Skeletal muscle tissue (tissue), 4 donors: Measurements from ENCODE around the gene CMIP. TPM values are rescaled to one million over a fixed set of nuclear protein-coding genes. Genes with fewer than 3 reads are reported as not detected.

ENCODE experiments used
- H3K27ac ChIP-seq: one replicate; pipeline ENCODE4 v1.7.0; 2013; ENCODE audit warnings: mild to moderate bottlenecking, low read depth, low read length, inconsistent platforms
- H3K27me3 ChIP-seq, 3 donors: one replicate each; pipeline ENCODE4 v1.7.0; 2013; ENCODE audit warnings: low read length in 3 of 3; ENCODE audit not compliant: control insufficient read depth in 3 of 3, insufficient read depth in 3 of 3
- H3K36me3 ChIP-seq, 3 donors: one replicate each; pipeline ENCODE4 v1.7.0; 2013; ENCODE audit warnings: low read length in 3 of 3; ENCODE audit not compliant: control insufficient read depth in 3 of 3, insufficient read depth in 3 of 3
- H3K4me1 ChIP-seq, 3 donors: one replicate each; pipeline ENCODE4 v1.7.0; 2013; ENCODE audit warnings: low read length in 3 of 3, mild to moderate bottlenecking in 3 of 3; ENCODE audit not compliant: control insufficient read depth in 3 of 3, insufficient read depth in 3 of 3
- H3K4me3 ChIP-seq, 3 donors: one replicate each; pipeline ENCODE4 v1.7.0; 2013; ENCODE audit warnings: low read length in 3 of 3
- H3K9ac ChIP-seq, 3 donors: one replicate each; pipeline ENCODE4 v1.7.0; 2013; ENCODE audit warnings: low read length in 3 of 3, mild to moderate bottlenecking in 3 of 3, moderate library complexity in 2 of 3, low read depth in 1 of 3
- H3K9me3 ChIP-seq, 3 donors: one replicate each; pipeline ENCODE4 v1.7.0; 2013; ENCODE audit warnings: low read length in 3 of 3; ENCODE audit not compliant: control insufficient read depth in 3 of 3
- total RNA-seq: library from RNA; depleted of rRNA; stranded (reverse); fragments of >200 nt; gene quantifications from one replicate; pipeline ENCODE4 v1.2.3, GENCODE V29; 2014
- donor health status: Osteomylitis.

CMIP gene
- total RNA-seq, 1 donor from 2014 or later, result 6.8 TPM

- Histone ChIP-seq H3K27ac (no peak overlapping the region), H3K36me3 (peaks cover 6 to 13% (median 8%) of the 10 kb centered on the region in 3 donors), H3K9me3 (no peaks in the 10 kb centered on the region), H3K4me1 (peaks cover 0 to 3% (median 0%) of the 10 kb centered on the region in 3 donors), H3K9ac (no peak overlapping the region), H3K27me3 (peaks cover 0 to 6% (median 4%) of the 10 kb centered on the region in 3 donors), H3K4me3 (no peak overlapping the region)
Measured at GRCh38 chr16:81709016-81709900, 264.6 kb downstream of the CMIP start.

GRCh38 chr16:81710044-81710443 is 265.4 kb downstream of the CMIP start:
- peaks cover 0 to 3% (median 0%) of the 10 kb centered on the region in 3 donors for H3K4me1 ChIP-seq
- H3K36me3 ChIP-seq, result peaks cover 4 to 13% (median 6%) of the 10 kb centered on the region in 3 donors
- no peak overlapping the region for H3K4me3 ChIP-seq
- H3K27me3 ChIP-seq, result peaks cover 0 to 6% (median 4%) of the 10 kb centered on the region in 3 donors
- H3K9ac ChIP-seq, result no peak overlapping the region
- no peaks in the 10 kb centered on the region for H3K9me3 ChIP-seq
- no peak overlapping the region for H3K27ac ChIP-seq

DNA sequence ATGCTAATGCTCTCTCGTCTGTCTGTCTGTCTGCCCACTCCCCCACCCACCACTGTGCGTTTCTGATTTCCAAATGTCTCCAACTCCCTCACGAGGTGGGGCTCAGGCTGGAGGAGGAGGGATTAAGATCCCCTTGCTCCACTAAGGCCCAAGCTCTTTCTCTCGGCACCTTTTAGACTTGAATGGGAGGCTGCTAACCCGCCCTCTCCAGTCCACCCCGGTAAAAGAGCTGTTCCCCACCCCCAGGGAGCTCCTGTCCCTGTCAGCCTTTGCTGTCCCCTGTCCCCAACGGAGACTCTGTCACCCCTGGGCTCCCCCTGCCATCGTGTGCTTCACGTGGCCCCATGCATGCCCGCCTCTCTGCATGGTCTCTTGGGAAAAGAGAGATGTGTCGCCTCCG is 266.0 kb downstream of the CMIP start:
- Histone ChIP-seq H3K9ac (no peak overlapping the region), H3K27ac (no peak overlapping the region), H3K4me1 (peaks cover 0 to 3% (median 0%) of the 10 kb centered on the region in 3 donors), H3K27me3 (peaks cover 0 to 6% (median 4%) of the 10 kb centered on the region in 3 donors), H3K4me3 (no peak overlapping the region), H3K9me3 (no peaks in the 10 kb centered on the region), H3K36me3 (peaks cover 3 to 10% (median 4%) of the 10 kb centered on the region in 3 donors)

- H3K27me3 ChIP-seq, result peaks cover 0 to 6% (median 4%) of the 10 kb centered on the region in 3 donors
- H3K9ac ChIP-seq, result no peak overlapping the region
- H3K27ac ChIP-seq, result no peak overlapping the region
- peaks cover 2 to 6% (median 2%) of the 10 kb centered on the region in 3 donors for H3K36me3 ChIP-seq
- H3K9me3 ChIP-seq, result no peaks in the 10 kb centered on the region
- no peak overlapping the region for H3K4me3 ChIP-seq
- peaks cover 0 to 3% (median 0%) of the 10 kb centered on the region in 3 donors for H3K4me1 ChIP-seq
Measured at GRCh38 chr16:81711657-81712319, 267.2 kb downstream of the CMIP start.

DNA sequence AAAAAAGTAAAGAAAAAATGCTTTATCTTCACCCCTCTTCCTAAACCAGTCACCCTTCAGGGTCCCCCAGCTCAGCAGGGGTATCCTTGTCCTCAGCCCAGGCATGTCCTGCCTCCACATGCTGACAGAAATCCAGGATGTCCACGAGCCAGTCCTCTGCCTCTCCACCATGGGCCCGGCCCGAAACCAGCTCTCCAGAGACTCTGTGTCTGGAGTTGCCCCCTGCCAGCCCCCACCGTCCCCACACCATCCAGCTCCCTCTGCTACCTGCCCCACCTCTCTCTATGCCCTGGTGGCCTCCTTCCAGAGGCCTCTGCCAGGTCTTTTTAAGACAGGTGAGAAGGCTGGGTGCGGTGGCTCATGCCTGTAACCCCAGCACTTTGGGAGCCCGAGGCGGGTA is 268.1 kb downstream of the CMIP start:
- Histone ChIP-seq H3K27me3 (peaks cover 0 to 6% (median 4%) of the 10 kb centered on the region in 3 donors), H3K4me1 (peaks cover 0 to 3% (median 0%) of the 10 kb centered on the region in 3 donors), H3K9me3 (no peaks in the 10 kb centered on the region), H3K4me3 (no peak overlapping the region), H3K9ac (no peak overlapping the region), H3K27ac (no peak overlapping the region), H3K36me3 (peaks cover 0 to 4% (median 0%) of the 10 kb centered on the region in 3 donors)

GRCh38 chr16:81713295-81713772 is 268.7 kb downstream of the CMIP start:
- Histone ChIP-seq H3K9me3 (no peaks in the 10 kb centered on the region), H3K27me3 (peaks cover 0 to 6% (median 4%) of the 10 kb centered on the region in 3 donors), H3K9ac (no peak overlapping the region), H3K36me3 (no peaks in the 10 kb centered on the region), H3K4me3 (no peak overlapping the region), H3K4me1 (no peaks in the 10 kb centered on the region), H3K27ac (no peak overlapping the region)

DNA sequence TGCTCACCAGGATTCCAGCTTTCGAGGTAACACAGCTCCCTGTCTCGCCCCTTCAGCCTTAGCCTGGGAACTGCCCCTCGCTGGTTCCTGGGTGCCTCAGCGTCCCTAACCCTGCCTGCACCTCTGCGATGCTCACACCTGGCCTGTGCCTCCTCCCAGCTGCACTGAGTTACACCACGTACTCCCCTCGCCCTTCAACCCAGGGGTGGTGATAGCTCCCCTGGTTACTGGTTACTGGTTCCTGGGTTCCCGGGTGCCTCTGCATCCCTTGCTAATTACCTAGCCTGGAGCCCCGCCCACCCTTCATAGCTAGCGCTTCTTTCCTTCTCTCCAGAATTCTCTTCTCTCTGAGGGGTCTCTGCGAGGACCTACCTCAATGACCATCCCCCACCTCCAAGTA is 269.2 kb downstream of the CMIP start:
- no peak overlapping the region for H3K4me3 ChIP-seq
- no peaks in the 10 kb centered on the region for H3K9me3 ChIP-seq
- no peak overlapping the region for H3K9ac ChIP-seq
- H3K27ac ChIP-seq, result no peak overlapping the region
- H3K27me3 ChIP-seq, result peaks cover 0 to 3% (median 2%) of the 10 kb centered on the region in 3 donors
- no peaks in the 10 kb centered on the region for H3K36me3 ChIP-seq
- H3K4me1 ChIP-seq, result no peaks in the 10 kb centered on the region

GRCh38 chr16:81714583-81714982 is 270.0 kb downstream of the CMIP start:
- Histone ChIP-seq H3K9ac (no peak overlapping the region), H3K27me3 (peaks cover 0 to 3% (median 0%) of the 10 kb centered on the region in 3 donors), H3K4me3 (no peak overlapping the region), H3K9me3 (no peaks in the 10 kb centered on the region), H3K4me1 (no peaks in the 10 kb centered on the region), H3K36me3 (no peaks in the 10 kb centered on the region), H3K27ac (no peak overlapping the region)

DNA sequence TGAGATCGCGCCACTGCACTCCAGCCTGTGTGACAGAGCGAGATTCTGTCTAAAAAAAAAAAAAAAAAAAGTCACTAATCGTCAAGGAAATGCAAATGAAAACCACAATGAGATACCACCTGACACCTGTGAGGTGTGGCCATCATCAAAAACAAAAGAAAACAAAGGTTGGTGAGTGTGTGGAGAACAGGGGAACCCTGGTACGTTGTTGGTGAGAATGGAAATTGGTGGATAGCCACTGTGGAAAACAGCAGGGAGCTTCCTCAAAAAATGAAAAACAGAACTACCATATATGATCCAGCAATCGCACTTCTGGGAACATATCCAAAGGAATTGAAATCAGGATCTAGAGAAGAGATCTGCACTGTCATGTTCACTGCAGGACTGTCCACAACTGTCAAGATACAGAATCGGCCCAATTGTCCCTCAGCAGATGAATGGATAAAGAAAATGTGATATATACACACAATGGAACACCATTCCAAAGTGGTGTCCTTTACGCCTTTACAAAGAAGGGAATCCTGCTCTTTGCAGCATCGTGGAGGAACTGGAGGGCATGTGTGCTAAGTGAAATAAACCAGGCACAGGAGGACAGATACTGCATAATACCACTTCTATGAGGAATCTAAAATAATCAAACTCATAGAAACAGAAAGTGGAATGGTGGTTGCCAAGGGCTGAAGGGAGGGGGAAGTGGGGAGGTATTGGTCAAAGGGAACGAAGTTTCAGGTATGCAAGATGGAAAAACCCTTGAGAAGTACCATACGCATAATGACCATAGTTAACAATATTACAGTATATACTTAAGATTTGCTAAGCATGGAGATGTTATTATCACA is 271.0 kb downstream of the CMIP start:
- Histone ChIP-seq H3K27ac (no peak overlapping the region), H3K9me3 (no peaks in the 10 kb centered on the region), H3K4me3 (no peak overlapping the region), H3K36me3 (no peaks in the 10 kb centered on the region), H3K9ac (no peak overlapping the region), H3K4me1 (no peaks in the 10 kb centered on the region), H3K27me3 (peaks cover 0 to 3% (median 0%) of the 10 kb centered on the region in 3 donors)
